K562 (cell line): ENCODE results near the gene PPP1R1C. TPM values are rescaled to one million over a fixed set of nuclear protein-coding genes. Genes with fewer than 3 reads are reported as not detected.

Experiments used
- ATAC-seq: fragments of 200-7000 bp; cut with Tn5 transposase; 3 replicates; pipeline ENCODE4 v1.9.1; 2020; ENCODE audit warnings: moderate library complexity
- BruUV-seq: library from RNA; stranded (reverse); fragments of 400-500 nt; replicated peaks from 2 replicates; lab custom pipeline; 2021; lab: Mats Ljungman, UMichigan
- CTCF ChIA-PET: fragments of 300-600 bp; formaldehyde crosslinking; extraction: SDS; loops from one replicate; lab custom pipeline; 2021; ENCODE audit warnings: low intra/inter-chr PET ratio; lab: Yijun Ruan, JAX
- POLR2A ChIA-PET: fragments of 300-600, 350-650 bp; sonication (Branson Sonifier 250); formaldehyde crosslinking; extraction: SDS; loops from one replicate; lab custom pipeline; 2021; ENCODE audit warnings: antibody characterized with exemption, inconsistent platforms; lab: Yijun Ruan, JAX
- DNase-seq, 4 experiments: peaks; one replicate each; pipeline versions ENCODE4 v3.0.0 to v3.0.0-alpha.2; 2011 to 2018; ENCODE audit warnings: low spot score in 3 of 4, mixed read lengths in 3 of 4; ENCODE audit errors: extremely low read depth in 1 of 4
- FAIRE-seq: peaks from 2 replicates; lab custom pipeline; 2011; peaks lifted over from hg19 to GRCh38; lab: Jason Lieb, UNC
- H2AFZ ChIP-seq: 2 replicates; pipeline ENCODE4 v1.6.0; 2011; ENCODE audit warnings: low read depth, low read length, control low read depth, inconsistent platforms
- H3K27ac ChIP-seq: fragments of 200-600 bp; 3 replicates; pipeline ENCODE4 v1.8.0; 2011; ENCODE audit warnings: low read depth, mild to moderate bottlenecking, control low read depth, inconsistent platforms, low read length, moderate library complexity, mixed read lengths; ENCODE audit errors: extremely low read depth
- H3K27me3 ChIP-seq, 2 experiments: fragments of 300-600 bp in 1 of 2; 2 replicates in 1 of 2; 3 replicates in 1 of 2; pipeline versions ENCODE4 v1.6.0 to v1.8.0; 2011; ENCODE audit warnings: inconsistent platforms in 2 of 2, low read length in 2 of 2, mild to moderate bottlenecking in 1 of 2, mixed read lengths in 1 of 2, moderate library complexity in 1 of 2; ENCODE audit not compliant: control insufficient read depth in 2 of 2, insufficient read depth in 2 of 2
- H3K36me3 ChIP-seq: fragments of 300-600 bp; 3 replicates; pipeline ENCODE4 v1.8.0; 2011; ENCODE audit warnings: mild to moderate bottlenecking, low read length, inconsistent platforms; ENCODE audit not compliant: control insufficient read depth, insufficient read depth
- H3K4me1 ChIP-seq, 2 experiments: fragments of 200-600 bp in 1 of 2; replicated peaks in 1 of 2; 2 replicates in 1 of 2; 3 replicates in 1 of 2; pipeline versions ENCODE4 v1.5.1 to v1.8.0; 2011; ENCODE audit warnings: inconsistent platforms in 2 of 2, low read length in 2 of 2, mild to moderate bottlenecking in 1 of 2, mixed read lengths in 1 of 2, moderate library complexity in 1 of 2; ENCODE audit not compliant: control insufficient read depth in 2 of 2, insufficient read depth in 2 of 2
- H3K4me2 ChIP-seq: 2 replicates; pipeline ENCODE4 v1.6.1; 2011; ENCODE audit warnings: low read length, control low read depth, inconsistent platforms, mixed read lengths; ENCODE audit not compliant: insufficient read depth
- H3K4me3 ChIP-seq: fragments of 200-600 bp; sonication (generic), shearing (Covaris generic); 2 replicates; pipeline ENCODE4 v1.5.1; 2016; ENCODE audit warnings: control low read depth, inconsistent platforms
- H3K79me2 ChIP-seq: fragments of 200-600 bp; 3 replicates; pipeline ENCODE4 v1.8.0; 2011; ENCODE audit warnings: low read length, inconsistent platforms; ENCODE audit not compliant: control insufficient read depth, insufficient read depth
- H3K9ac ChIP-seq, 2 experiments: 2 replicates each; pipeline versions ENCODE4 v1.6.0 to v1.6.1; 2011; ENCODE audit warnings: low read depth in 2 of 2, low read length in 2 of 2, control low read depth in 1 of 2, inconsistent platforms in 1 of 2, mild to moderate bottlenecking in 1 of 2, mixed read lengths in 1 of 2; ENCODE audit not compliant: insufficient read depth in 1 of 2
- H3K9me1 ChIP-seq: one replicate; pipeline ENCODE4 v1.6.0; 2011; ENCODE audit warnings: inconsistent platforms, mild to moderate bottlenecking, low read length, moderate library complexity; ENCODE audit not compliant: control insufficient read depth, insufficient read depth
- H3K9me3 ChIP-seq: replicated peaks from 2 replicates; pipeline ENCODE4 v1.5.1; 2011; ENCODE audit warnings: low read depth, low read length, inconsistent platforms; ENCODE audit not compliant: control insufficient read depth, insufficient read depth
- H4K20me1 ChIP-seq: replicated peaks from 2 replicates; pipeline ENCODE4 v1.6.1; 2011; ENCODE audit warnings: low read length, inconsistent platforms, mixed read lengths; ENCODE audit not compliant: control insufficient read depth, insufficient read depth
- ATF7 ChIP-seq: fragments of 450-650 bp; IDR thresholded peaks from 2 replicates; pipeline ENCODE4 v1.7.1; 2014; ENCODE audit warnings: mild to moderate bottlenecking, moderate library complexity
- CHD7 ChIP-seq: fragments of 200-600 bp; sonication (generic); IDR thresholded peaks from one replicate; pipeline ENCODE4 v1.6.1; 2012; ENCODE audit warnings: mild to moderate bottlenecking, low read depth, low read length, inconsistent platforms
- LARP7 ChIP-seq: fragments of 450-650 bp; IDR thresholded peaks from 2 replicates; pipeline ENCODE4 v1.6.1; 2016
- RBM39 ChIP-seq: fragments of 200-400 bp; formaldehyde crosslinking; optimal IDR thresholded peaks from 2 replicates; pipeline ENCODE3; 2018; ENCODE audit warnings: low read depth, low read length
- RERE ChIP-seq: sonication (generic); formaldehyde crosslinking; IDR thresholded peaks from 2 replicates; pipeline ENCODE4 v1.8.0; 2023; ENCODE audit warnings: missing genetic modification reagents, mild to moderate bottlenecking, borderline replicate concordance
- ZNF347 ChIP-seq: fragments of 450-650 bp; formaldehyde crosslinking; IDR thresholded peaks from 2 replicates; pipeline ENCODE4 v1.4.0; 2020; ENCODE audit warnings: low read depth, mild to moderate bottlenecking, moderate library complexity
- WGBS: fragments of 100-300 bp; shearing (Covaris generic); methylation state at CpG from one replicate; pipeline ENCODE4 v1.1.6; 2016; ENCODE audit warnings: low coverage, mixed read lengths; ENCODE audit not compliant: insufficient coverage; ENCODE audit errors: missing lambda C conversion rate; 5-methylcytosine and 5-hydroxymethylcytosine counted together
- in situ Hi-C: fragments of 300-500 bp; cut with MboI; formaldehyde crosslinking; loops from 4 replicates; pipeline ENCODE4 v1.15.0; 2018; ENCODE audit warnings: inconsistent platforms, mixed read lengths
- intact Hi-C: fragments of 100-400 bp; cut with micrococcal nuclease; formaldehyde crosslinking; loops from 2 replicates; pipeline ENCODE4 v1.14.2; 2022
- polyA plus RNA-seq, 8 experiments: library from polyadenylated mRNA; depleted of rRNA in 4 of 8; stranded (reverse) in 5 of 8; unstranded in 3 of 8; fragments of >200 nt; fragmentation: Nextera tagmentation in 2 of 8; fragmentation: Illumina TruSeq in 1 of 8; extraction: Ambion mirVana in 2 of 8; extraction: Trizol in 1 of 8; gene quantifications; 2 replicates each; pipeline versions ENCODE4 v1.2.1 to v1.2.3, GENCODE V29; 2011 to 2014; ENCODE audit warnings: inconsistent platforms in 1 of 8, missing spikeins in 1 of 8
- total RNA-seq, 7 experiments: library from RNA; depleted of rRNA in 6 of 7; stranded (reverse); fragments of >200 nt in 6 of 7; fragmentation: Illumina TruSeq in 2 of 7; extraction: Trizol in 2 of 7; gene quantifications; 2 replicates each; pipeline versions ENCODE4 v1.2.1 to v1.2.3, GENCODE V29; 2011 to 2021; ENCODE audit warnings: low replicate concordance in 1 of 7

PPP1R1C gene
- total and polyA plus RNA-seq, 9 of the 15 experiments (the other 6 are each of a cell fraction or from before 2014, with no cell fraction given): 0.09 to 0.64 (median 0.40) TPM; not detected in 2

- BruUV-seq: no TSS peak
- Histone ChIP-seq H3K27me3 (no peaks in the 10 kb centered on the region), H3K27ac (no peak overlapping the region), H3K4me3 (no peak overlapping the region), H3K9ac (no peak overlapping the region), H3K9me3 (no peaks in the 10 kb centered on the region), H3K36me3 (no peaks in the 10 kb centered on the region), H3K9me1 (no peaks in the 10 kb centered on the region), H3K4me1 (no peaks in the 10 kb centered on the region), H2AFZ (no peak overlapping the region), H3K79me2 (no peaks in the 10 kb centered on the region), H3K4me2 (no peak overlapping the region), H4K20me1 (no peaks in the 10 kb centered on the region)
- peak; percentile 15 for FAIRE-seq
- in situ Hi-C loops: no loop called here
- intact Hi-C loops: no loop called here
- no peak for ATAC-seq
- no peak for DNase-seq
- POLR2A ChIA-PET: no interaction called here
- CTCF ChIA-PET: no interaction called here
- WGBS: 0% methylated on average over 2 of the region's 2 CpGs
- TF ChIP-seq ZNF347 (CRISPR knock-in tag): no peak
- TF ChIP-seq CHD7: no peak
- no peak for TF ChIP-seq ATF7
- TF ChIP-seq RERE (CRISPR knock-in tag): no peak
- no peak for TF ChIP-seq LARP7
- no peak for TF ChIP-seq RBM39
Observed at GRCh38 chr2:182165202-182165601, 179.5 kb downstream of the PPP1R1C start.
